HG02973 (cell line): ENCODE measurements around the gene SYNE2.
"Not testable (repeated sequence)": the region's sequence is repeated elsewhere in the genome, so short reads cannot be mapped to it uniquely, and the experiment has no call there.

ENCODE experiments used
- ATAC-seq: cut with Tn5 transposase; IDR thresholded peaks from one replicate; pipeline ENCODE4 v1.9.1; 2021; ENCODE audit warnings: moderate library complexity; ENCODE audit not compliant: unreplicated experiment

The SYNE2 gene

DNA sequence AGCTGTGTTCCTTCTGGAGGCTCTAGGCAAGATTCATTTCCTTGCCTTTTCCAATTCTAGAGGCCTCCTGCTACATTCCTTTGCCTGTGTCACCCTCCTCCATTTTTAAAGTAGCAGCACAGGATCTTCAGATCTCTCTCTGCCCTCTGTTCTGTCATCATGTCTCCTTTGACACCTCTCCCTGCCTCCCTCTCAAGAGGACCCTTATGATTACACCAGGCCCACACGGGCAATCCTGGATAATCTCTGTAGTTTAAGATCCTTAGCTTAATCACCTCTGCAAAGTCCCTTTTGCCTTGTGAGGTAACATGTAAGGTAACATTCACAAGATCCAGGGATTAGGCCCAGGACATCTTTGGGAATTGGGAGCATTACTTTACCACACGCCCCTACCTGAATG, 155.2 kb downstream of the SYNE2 start:
- ATAC-seq = no peak

DNA sequence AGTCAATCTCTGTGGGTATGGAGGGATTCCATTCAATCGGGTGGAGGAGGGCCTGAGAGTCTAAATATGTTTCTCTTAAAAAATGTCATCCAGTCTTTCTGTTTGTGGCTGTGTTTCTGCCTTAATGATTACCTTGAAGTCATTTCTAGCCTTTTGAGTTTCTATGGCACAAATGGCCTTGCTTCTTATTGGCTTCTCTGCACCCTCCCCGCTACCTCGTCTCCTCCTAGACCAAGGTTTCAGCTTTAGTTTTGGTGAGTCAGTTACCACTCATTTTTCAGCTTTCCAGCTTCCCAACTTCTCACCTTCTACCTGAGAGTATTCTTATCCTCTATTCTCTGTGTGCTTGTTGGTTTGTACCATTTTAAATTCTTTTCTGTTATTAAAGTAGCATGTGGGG, 159.2 kb downstream of the SYNE2 start:
- no peak for ATAC-seq

GRCh38 chr14:64012720-64013119, 159.9 kb downstream of the SYNE2 start:
- no peak for ATAC-seq

DNA sequence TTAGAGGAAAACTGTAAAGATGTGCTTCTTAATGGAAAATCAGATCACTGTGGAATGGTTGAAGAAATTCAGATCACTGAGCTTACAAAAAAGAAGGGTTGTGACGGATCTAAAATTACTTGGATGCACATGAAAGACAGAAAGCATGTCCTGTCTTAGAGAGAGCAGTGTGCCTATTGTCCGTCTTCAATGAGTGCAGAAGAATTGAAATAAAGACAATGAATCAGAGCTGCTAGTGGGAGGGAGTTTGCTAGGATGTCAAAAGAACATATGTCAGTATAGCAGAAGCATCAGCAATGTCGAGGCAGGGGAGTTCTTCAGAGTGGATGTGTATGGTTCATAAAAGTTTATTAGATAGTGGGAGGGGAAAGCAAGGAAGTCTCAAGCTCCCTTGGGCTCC, 172.7 kb downstream of the SYNE2 start:
- ATAC-seq = no peak

DNA sequence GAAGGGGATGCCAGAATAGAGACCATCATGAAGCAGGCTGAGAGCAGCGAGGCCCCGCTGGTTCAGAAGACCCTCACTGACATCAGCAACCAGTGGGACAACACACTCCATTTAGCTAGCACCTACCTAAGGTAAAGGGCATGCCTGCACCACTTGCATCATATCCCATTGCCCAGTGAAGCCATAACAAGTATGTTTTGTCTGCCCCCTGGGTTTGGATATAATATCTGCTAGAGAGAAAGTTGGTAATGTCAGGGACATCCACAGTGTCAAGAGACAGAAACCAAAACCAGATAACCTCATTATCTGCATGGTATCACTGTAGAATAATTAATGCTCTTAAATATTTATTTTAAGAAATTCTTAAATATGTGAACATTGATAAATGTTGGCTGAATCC, 173.8 kb downstream of the SYNE2 start:
- ATAC-seq = no peak

GRCh38 chr14:64035143-64035542, 182.3 kb downstream of the SYNE2 start:
- no peak for ATAC-seq

GRCh38 chr14:64037869-64038745, 185.3 kb downstream of the SYNE2 start:
- ATAC-seq = not testable (repeated sequence)

DNA sequence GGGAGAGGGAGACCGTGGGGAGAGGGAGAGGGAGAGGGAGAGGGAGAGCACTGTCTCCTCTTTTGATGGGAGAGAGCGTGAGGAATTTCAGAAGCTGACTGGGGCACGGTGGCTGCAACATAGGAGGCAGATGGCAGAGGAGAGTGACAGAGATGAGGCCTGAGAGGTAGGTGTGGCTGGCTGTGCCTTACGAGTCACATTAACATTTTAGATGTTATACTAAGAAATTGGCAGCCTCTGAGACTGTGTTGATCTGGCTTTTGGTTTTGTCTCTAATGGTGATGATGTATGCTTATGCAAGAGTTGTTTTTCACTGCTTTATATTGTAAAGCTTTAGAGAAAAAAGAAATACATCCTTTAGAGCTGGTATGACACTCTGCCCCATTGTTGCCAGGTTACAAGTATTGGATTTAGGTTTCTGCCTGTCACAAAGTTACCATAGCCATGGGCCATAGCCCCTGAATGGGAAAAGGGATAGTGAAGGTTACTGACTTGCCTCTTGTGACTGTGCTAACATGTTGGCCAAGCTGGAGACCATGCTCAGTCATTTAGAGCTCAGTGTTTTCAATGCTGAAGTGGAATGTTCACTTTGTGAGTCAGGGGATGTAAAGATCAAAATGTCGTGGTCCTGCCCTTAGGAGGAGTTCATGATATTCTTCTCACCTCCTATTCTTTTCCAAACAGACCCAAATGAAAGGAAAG, 186.2 kb downstream of the SYNE2 start:
- no peak for ATAC-seq

GRCh38 chr14:64040044-64040443, 187.2 kb downstream of the SYNE2 start:
- ATAC-seq = no peak

- not testable (repeated sequence) for ATAC-seq
Measured at GRCh38 chr14:64043296-64043695, 190.5 kb downstream of the SYNE2 start.

DNA sequence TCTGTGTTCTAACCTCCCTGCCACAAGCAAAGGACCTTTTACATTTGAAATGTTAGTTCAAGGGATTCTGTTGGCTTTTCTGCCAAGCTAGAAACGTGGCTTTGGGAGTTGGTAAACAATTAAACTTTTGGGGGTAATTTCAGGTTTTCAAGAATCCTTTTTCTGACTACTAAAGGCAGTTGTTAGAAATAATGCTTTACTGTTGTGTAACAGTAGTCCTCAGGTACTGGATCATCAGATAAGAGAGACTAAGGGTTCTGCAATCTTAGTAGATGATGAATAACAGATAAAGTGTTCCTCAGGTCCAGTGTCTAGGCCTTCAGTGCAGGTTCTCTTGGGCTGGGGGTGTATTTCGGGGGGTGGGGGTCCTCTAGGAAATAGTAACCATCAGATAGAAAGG, 192.3 kb downstream of the SYNE2 start:
- ATAC-seq = no peak

- no peak for ATAC-seq
Measured at GRCh38 chr14:64049616-64050381, 197.0 kb downstream of the SYNE2 start.

- ATAC-seq = no peak
Measured at GRCh38 chr14:64053694-64054669, 201.2 kb downstream of the SYNE2 start.

GRCh38 chr14:64059454-64060198, 206.8 kb downstream of the SYNE2 start:
- no peak for ATAC-seq

DNA sequence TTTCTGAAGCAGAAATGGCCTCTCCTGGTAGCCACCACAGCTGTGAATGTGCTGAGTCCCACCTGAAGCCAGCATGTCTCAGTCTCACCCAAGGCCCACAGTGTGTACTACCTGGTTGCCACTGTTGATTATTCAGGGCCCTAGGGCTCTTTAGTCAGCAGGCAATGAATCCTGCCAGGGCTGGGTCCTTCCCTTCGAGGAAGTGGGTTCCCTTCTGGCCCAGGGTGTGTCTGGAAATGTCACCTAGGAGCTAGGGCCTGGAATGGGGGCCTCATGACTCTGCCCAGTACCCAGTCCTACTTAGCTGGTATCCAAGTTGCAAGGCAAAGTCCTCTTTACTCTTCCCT, 207.4 kb downstream of the SYNE2 start:
- ATAC-seq = no peak

DNA sequence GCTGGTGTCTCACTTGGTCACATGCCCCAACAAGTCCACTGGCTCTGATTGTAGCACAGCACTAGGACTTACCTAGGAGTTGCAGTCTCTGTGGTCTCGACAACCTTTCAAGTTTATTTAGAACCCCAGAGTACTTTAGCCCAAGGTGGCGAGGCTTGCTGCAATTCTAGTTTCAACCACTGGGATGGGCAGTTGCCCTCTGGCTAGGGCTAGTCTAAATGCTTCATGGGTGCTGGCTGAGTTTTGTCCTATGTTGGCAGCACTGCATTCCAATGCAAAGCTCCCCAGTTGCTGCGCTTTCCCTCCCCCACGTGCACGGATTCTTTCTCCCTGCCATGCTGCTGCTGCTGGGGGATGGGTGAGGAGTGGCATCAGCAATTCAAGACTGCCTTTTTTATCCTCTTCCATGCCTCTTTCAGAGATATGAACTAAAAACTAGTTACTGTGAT, 207.9 kb downstream of the SYNE2 start:
- no peak for ATAC-seq

DNA sequence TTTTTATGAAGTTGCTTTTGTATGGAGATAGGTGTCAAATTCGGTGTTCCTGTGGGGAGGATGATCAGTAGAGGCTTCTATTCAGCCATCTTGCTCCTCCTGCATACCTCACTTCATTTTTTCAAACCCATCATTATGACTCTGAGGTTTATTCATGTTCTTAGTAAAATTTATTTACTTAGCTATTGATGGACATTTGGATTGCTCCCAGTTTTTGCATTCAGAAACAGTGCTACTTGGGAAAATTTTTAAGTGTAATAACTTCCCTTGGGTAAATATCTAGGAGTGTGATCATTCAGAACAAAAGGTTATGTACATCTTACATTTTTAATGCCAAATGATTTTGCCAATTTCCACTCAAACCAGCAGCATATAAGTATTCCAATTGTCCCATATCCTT, 208.3 kb downstream of the SYNE2 start:
- no peak for ATAC-seq

DNA sequence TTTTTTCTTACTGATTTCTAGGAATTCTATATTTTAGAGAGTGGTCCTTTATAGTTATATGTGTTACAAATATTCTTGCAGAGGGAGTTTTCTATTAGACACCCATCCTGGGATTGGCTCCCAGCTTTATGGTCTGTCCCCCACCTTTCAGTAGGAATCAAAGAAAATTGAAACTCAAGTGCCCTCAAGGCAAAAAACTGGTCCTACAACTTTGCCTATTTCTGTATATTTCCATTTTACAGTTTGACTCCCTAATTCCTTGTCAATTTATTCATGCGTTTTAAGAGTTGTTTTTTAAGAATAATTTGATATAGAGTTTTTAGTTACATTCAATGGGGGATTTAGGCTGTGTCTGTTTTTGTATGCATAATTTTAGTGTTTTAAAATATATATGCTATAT, 208.9 kb downstream of the SYNE2 start:
- ATAC-seq = no peak

DNA sequence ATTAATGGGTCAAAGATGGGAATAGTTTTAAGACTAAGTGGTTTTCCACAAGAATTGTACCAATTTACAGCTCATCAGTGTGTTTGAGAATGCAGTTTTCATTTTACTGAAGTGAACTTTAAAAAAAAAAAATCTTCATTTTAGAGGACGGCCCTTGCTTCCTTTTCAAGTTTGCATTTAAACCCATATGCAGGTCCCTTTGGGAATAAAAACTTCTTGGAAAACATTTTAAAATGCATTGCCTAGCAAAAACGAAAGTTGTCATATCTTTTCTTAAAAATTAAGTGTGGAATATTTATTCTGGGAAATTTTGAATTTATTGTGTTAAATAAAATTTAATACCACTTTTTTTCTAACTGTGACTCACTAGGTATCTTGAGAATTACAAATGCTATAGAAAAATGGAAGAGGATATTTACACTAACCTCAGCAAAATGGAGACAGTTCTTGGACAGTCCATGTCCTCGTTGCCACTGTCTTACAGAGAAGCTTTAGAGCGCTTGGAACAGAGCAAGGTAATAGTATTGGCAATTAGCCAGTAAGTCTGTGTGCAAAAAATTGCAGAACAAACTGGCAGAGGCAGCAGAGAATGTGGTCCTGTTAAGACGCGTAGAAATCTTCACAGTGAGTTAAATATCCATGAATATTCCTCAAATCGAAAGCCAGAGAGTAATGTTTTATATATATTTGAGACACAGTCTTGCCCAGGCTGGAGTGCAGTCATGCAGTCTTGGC, 209.7 kb downstream of the SYNE2 start:
- no peak for ATAC-seq
